Measurements from ENCODE around the gene PCF11.

The PCF11 gene, protein sequence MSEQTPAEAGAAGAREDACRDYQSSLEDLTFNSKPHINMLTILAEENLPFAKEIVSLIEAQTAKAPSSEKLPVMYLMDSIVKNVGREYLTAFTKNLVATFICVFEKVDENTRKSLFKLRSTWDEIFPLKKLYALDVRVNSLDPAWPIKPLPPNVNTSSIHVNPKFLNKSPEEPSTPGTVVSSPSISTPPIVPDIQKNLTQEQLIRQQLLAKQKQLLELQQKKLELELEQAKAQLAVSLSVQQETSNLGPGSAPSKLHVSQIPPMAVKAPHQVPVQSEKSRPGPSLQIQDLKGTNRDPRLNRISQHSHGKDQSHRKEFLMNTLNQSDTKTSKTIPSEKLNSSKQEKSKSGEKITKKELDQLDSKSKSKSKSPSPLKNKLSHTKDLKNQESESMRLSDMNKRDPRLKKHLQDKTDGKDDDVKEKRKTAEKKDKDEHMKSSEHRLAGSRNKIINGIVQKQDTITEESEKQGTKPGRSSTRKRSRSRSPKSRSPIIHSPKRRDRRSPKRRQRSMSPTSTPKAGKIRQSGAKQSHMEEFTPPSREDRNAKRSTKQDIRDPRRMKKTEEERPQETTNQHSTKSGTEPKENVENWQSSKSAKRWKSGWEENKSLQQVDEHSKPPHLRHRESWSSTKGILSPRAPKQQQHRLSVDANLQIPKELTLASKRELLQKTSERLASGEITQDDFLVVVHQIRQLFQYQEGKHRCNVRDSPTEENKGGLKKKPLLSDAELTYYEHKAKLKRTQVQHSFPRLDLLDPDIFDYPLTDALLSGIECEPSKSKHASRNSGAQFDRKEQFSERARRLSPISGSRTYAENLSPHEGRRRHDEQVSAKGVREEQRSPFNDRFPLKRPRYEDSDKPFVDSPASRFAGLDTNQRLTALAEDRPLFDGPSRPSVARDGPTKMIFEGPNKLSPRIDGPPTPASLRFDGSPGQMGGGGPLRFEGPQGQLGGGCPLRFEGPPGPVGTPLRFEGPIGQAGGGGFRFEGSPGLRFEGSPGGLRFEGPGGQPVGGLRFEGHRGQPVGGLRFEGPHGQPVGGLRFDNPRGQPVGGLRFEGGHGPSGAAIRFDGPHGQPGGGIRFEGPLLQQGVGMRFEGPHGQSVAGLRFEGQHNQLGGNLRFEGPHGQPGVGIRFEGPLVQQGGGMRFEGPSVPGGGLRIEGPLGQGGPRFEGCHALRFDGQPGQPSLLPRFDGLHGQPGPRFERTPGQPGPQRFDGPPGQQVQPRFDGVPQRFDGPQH (N-terminal part only)

DNA sequence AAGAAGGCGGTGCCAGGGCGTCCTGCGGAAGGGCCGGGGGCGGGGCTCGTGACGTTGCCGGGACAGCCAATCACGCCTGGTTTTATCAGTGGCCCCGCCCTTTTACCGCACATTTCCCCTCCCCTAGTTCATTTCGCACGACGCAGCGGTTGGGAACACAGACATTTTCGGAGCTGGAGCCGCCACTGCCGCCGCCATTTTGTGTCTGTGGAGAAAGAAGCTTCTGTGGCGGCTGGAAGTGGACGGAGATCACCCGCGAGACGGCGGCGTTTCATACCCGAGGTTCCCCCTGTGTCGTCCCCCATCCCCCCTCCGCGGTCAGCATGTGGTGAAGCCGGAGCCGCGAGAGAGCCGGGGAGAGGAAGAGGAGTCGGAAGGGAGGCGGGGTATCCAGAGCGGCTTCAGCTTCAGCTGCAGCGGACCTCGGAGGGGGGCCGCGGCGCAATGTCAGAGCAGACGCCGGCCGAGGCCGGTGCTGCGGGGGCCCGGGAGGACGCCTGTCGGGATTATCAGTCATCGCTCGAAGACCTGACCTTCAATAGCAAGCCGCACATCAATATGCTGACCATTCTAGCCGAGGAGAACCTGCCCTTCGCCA lies at the start of gene PCF11:
Gene PCF11 (plus strand): TSS at position 136 of the 598 bp plus-strand sequence. CDS start 309 bp downstream, at position 445.
- no peak for TF ChIP-seq ZNF274 (IDR thresholded peaks at IDR 0.05; ENCODE audit: low read depth, low read length)
- H3K4me3 ChIP-seq (ENCODE audit: low read length), result peak within 1 kb of the TSS; percentile 94

DNA sequence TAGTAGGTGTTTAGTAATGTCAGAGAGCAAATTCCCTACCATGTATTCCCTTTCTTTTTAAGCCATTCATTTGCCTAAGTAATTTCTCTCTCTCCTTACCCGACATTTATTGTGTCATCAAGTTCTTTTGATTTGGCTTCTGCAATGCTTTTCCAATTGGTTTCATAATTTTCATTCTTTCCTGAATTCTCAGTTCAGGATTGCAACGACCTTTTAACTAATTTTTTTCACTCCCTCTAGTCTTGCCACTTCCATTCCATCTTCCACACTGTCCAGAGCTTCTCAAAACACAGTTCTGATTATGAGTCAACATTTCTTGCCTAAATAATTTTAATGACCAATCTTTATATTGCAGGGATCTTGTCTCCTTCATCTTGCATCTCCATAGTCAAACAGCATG lies 44.0 kb upstream of the PCF11 start:
- no peak for TF ChIP-seq ZNF274 (IDR thresholded peaks at IDR 0.05; ENCODE audit: low read depth, low read length)
- no peak overlapping the region for H3K4me3 ChIP-seq (ENCODE audit: low read length)

DNA sequence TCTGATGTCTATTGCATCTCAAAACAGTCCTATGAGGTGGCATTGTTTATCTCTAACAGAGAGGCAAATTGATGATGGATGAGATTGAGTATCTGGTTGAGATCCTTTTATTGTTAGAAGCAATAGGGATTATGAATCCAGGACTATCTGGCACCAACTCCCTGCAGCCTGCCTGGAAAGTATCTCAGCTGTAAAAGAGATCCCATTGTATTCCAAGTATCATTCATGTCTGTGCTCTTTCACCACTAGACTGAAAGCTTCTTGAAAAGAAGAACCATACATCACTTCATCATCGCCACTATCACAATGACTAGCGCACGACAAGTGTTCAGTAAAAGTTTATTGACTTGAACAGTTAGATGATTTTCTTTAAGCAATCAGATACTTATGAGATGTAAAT lies 41.9 kb upstream of the PCF11 start:
- TF ChIP-seq ZNF274 (IDR thresholded peaks at IDR 0.05; ENCODE audit: low read depth, low read length), result no peak
- H3K4me3 ChIP-seq (ENCODE audit: low read length), result no peak overlapping the region

DNA sequence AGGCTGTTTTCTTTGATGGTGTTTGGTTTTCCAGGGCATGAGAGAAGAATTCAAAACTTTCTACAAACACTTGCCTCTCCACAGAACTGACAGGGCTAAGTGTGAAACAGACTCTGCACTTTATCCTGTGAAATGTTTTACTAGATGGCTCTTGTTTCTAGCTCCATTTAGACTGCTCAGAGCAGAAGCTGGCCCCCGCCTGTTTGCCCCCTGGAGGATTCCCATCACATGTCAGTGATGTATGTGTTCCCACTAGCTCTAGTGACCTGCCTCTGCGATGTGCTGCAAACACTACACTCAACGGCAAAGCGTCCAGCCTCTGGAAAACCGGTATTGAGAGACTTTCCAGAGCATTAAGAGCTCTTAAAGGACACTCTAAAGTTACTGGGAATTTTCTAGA lies 41.4 kb upstream of the PCF11 start:
- TF ChIP-seq ZNF274 (IDR thresholded peaks at IDR 0.05; ENCODE audit: low read depth, low read length), result no peak
- no peak overlapping the region for H3K4me3 ChIP-seq (ENCODE audit: low read length)

DNA sequence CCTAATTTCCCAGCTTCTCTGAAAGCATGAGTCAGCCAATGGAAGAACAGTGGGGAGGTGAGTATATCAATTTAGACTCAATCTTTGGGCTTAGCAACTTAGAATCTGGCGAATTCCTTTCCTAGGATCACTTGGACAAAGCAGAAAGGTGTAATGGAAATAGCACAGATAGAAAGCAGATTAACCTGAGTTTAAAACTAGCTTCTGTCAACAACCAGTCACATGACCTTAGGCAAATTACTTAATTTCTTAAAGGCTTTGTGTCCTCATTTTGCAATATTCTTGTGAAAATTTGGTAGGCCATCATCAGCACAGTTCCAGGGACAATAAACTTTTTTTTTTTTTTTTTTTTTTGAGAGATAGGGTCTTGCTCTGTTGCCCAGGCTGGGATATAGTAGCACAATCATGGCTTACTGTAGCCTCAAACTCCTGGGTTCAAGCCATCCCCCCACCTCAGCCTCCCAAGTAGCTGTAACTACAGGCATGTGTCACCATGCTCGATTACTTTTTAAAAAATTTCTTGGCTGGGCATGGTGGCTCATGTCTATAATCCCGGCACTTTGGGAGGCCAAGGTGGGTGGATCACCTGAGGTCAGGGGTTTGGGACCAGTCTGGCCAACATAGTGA lies 40.8 kb upstream of the PCF11 start:
- TF ChIP-seq ZNF274 (IDR thresholded peaks at IDR 0.05; ENCODE audit: low read depth, low read length), result no peak
- H3K4me3 ChIP-seq (ENCODE audit: low read length), result no peak overlapping the region; the same call in 1 of the 2 replicates

DNA sequence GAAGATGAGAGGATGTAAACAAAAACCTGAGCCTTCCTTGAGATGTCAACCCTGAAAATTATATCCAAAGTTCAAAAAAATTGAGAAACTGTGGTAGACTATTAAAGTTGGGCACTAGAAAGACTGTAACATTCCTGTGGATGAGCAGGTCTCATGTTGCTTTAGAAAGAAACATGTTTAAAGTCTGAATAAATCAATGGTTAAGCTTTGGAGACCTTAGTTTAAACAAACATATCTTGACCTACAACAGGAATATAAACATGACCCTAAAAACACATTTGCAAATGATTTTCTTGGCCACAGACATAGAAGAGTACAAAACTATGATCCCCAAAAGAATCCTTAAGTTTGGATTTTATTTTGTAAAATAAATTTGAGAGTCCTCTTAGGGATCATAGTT lies 38.1 kb upstream of the PCF11 start:
- H3K4me3 ChIP-seq (ENCODE audit: low read length), result no peak overlapping the region
- TF ChIP-seq ZNF274 (IDR thresholded peaks at IDR 0.05; ENCODE audit: low read depth, low read length), result no peak

DNA sequence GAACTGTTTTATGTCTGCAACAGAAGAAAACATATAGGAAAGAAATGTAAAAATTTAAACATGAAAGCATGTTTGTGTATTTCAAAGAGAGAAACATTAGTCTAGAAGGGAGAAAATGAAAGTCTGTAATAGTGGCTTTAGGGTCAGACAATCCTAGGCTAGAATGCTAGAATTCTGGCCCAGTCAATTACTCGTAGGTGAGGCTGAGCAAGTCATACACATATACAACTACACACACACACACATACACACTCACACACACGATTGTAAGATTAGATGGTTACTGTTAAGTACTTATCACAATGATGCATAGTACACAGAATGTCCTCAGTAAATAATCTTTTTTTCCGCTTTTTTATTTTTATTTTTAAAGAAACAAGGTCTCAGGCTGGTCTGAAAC lies 37.7 kb upstream of the PCF11 start:
- no peak overlapping the region for H3K4me3 ChIP-seq (ENCODE audit: low read length)
- no peak for TF ChIP-seq ZNF274 (IDR thresholded peaks at IDR 0.05; ENCODE audit: low read depth, low read length)

DNA sequence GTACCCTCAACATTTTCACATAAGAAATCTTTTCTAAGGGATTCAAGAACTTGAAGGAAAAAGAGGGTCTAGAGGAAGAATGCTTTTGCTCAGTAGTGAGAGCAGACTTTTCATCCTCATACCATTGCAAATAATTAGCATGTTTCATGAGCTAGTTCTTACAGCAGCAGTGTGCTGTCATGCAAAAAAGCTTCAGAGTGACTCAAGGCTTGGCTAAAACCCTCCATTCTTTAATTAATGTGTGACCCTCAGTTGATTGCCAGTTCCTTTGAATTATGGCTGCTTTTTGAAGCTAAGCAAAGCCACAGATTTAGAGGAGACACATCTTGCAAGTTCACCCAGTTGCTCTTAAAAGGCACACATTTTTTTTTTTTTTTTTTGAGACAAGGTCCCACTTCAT lies 36.6 kb upstream of the PCF11 start:
- no peak overlapping the region for H3K4me3 ChIP-seq (ENCODE audit: low read length)
- no peak for TF ChIP-seq ZNF274 (IDR thresholded peaks at IDR 0.05; ENCODE audit: low read depth, low read length)

DNA sequence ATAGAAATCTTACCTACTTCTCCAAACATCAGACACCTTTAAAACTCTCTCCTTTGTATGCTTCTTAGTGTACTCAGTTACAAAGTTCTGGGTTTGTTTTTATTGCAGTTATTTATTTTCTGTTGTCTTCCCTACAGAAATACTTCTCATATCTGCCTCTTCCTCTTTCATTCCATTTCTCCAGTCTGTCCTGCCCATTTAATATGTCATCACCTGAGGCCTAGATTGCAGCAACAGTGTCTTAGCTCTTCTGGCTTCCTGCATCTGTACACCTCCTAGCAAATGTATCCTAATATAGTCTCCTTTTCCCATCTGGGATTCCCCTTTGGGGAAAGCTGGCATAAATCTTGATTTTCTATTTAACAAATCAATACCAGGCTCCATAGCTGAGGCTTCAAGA lies 34.9 kb upstream of the PCF11 start:
- no peak overlapping the region for H3K4me3 ChIP-seq (ENCODE audit: low read length)
- TF ChIP-seq ZNF274 (IDR thresholded peaks at IDR 0.05; ENCODE audit: low read depth, low read length), result no peak

DNA sequence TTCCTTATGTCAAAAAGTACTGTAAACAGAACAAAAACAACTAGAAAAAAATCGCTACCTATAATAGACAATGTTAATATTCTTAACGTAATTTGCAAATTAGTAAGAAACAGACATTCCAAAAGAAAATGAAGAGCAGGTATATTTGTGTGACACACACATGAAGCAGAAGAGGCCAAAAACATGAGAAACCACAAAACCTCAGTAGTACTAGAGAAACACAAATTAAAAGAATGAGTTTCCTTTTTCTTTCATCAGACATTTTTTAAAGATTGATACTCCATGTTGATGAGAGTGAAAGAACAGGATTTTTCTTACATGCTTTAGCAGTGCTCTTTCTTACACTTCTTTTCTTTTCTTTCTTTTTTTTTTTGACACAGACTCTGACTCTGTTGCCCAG lies 34.2 kb upstream of the PCF11 start:
- TF ChIP-seq ZNF274 (IDR thresholded peaks at IDR 0.05; ENCODE audit: low read depth, low read length), result no peak
- no peak overlapping the region for H3K4me3 ChIP-seq (ENCODE audit: low read length)

DNA sequence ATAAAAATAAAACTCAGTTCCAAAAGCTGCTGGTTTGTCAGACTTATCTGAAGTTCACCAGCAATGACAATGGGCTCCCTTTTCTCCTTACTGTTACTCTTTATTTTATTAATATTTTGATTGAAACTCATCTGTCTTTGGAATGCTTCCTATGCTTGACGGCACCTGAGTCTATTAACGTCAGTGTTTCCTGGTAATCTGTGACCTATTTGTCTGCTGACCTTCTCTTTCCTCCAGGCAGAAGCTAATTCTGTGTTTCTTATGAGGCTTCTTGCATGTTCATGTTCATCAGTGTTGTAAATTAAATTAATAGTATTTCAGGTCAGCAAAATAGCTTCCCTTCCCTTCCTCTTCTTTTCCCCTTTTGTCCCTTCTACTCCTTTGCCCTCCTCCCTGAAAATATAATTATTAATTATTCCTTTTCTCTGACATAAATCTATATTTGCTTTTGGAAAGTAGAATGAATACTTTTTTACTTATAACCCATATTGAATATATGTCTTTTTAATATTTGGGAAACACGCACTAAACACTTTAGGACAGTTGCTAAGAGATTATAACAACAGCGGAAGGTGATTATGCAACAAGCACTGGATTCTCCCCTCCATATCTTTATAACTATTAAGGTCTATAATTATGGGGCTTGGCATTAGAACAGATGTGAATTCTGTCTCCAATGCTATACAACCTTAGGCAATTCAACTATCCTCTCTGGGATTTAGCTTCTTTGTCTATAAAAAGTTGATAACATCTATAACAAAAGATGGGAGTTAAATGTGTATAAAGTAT lies 32.1 kb upstream of the PCF11 start:
- no peak for TF ChIP-seq ZNF274 (IDR thresholded peaks at IDR 0.05; ENCODE audit: low read depth, low read length)
- H3K4me3 ChIP-seq (ENCODE audit: low read length), result no peak overlapping the region

DNA sequence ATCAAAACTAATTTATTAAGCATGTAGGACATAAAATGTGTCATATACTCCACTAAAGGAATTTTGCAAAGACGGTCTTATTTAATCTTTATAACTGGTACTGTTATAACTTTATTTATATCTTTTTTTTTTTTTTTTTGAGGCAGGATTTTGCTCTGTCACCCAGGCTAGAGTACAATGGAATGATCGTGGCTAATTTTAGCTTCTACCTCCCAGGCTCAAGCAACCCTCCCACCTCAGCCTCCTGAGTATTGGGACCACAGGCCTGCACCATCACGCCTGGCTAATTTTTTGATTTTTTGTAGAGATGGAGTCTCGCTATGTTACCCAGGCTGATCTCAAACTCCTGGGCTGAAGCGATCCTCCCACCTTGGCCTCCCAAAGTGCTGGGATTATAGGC lies 31.4 kb upstream of the PCF11 start:
- no peak for TF ChIP-seq ZNF274 (IDR thresholded peaks at IDR 0.05; ENCODE audit: low read depth, low read length)
- no peak overlapping the region for H3K4me3 ChIP-seq (ENCODE audit: low read length)

DNA sequence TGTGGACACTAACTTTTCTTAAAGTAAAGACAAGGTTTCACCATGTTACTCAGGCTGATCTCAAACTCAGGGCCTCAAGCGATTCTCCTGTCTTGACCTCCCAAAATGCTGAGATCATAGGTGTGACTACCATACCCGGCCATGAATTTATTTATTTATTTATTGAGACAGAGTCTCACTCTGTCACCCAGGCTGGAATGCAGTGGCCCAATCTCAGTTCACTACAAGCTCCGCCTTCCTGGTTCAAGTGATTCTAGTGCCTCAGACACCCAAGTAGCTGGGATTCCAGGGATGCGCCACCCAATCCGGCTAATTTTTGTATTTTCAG lies 29.7 kb upstream of the PCF11 start:
- no peak overlapping the region for H3K4me3 ChIP-seq (ENCODE audit: low read length)
- no peak for TF ChIP-seq ZNF274 (IDR thresholded peaks at IDR 0.05; ENCODE audit: low read depth, low read length)
